Calu3 (cell line): ENCODE measurements around the gene FOXP4. TPM values are rescaled to one million over a fixed set of nuclear protein-coding genes. Genes with fewer than 3 reads are reported as not detected.

ENCODE experiments used
- BruUV-seq: library from RNA; stranded (reverse); fragments of 400-500 nt; replicated peaks from 2 replicates; lab custom pipeline; 2021; lab: Mats Ljungman, UMichigan
- CTCF ChIA-PET: fragments of 300-600 bp; sonication (Branson Sonifier 250); formaldehyde crosslinking; loops from one replicate; lab custom pipeline; 2022; ENCODE audit warnings: antibody characterized with exemption; lab: Charles Lee
- DNase-seq: peaks from one replicate; pipeline ENCODE4 v3.0.0; 2022
- H3K27ac Mint-ChIP-seq: one replicate; pipeline ENCODE4 v1.8.0; 2022; ENCODE audit warnings: mixed read lengths; ENCODE audit not compliant: unreplicated experiment
- H3K27me3 Mint-ChIP-seq: one replicate; pipeline ENCODE4 v1.8.0; 2022; ENCODE audit warnings: mixed read lengths; ENCODE audit not compliant: unreplicated experiment
- H3K36me3 Mint-ChIP-seq: one replicate; pipeline ENCODE4 v1.8.0; 2022; ENCODE audit warnings: mild to moderate bottlenecking, moderate library complexity, mixed read lengths; ENCODE audit not compliant: insufficient read depth, unreplicated experiment
- H3K4me1 Mint-ChIP-seq: one replicate; pipeline ENCODE4 v1.8.0; 2022; ENCODE audit warnings: mild to moderate bottlenecking, low read depth, mixed read lengths; ENCODE audit not compliant: unreplicated experiment
- H3K4me3 Mint-ChIP-seq: one replicate; pipeline ENCODE4 v1.8.0; 2022; ENCODE audit warnings: mild to moderate bottlenecking, low read depth, moderate library complexity, mixed read lengths; ENCODE audit not compliant: unreplicated experiment
- H3K9me3 Mint-ChIP-seq: one replicate; pipeline ENCODE4 v1.8.0; 2022; ENCODE audit warnings: low read depth, mixed read lengths; ENCODE audit not compliant: unreplicated experiment
- intact Hi-C: fragments of 100-400 bp; cut with micrococcal nuclease; formaldehyde crosslinking; loops from one replicate; pipeline ENCODE4 v1.10.0; 2022; ENCODE audit not compliant: unreplicated experiment
- total RNA-seq: library from RNA; stranded (reverse); gene quantifications from 2 replicates; pipeline ENCODE4 v1.2.3, GENCODE V29; 2022
- TF ChIP-seq, protein P1 (sequence below): fragments of 200-600 bp; IDR thresholded peaks from one replicate; pipeline ENCODE4 v1.8.0; 2022; ENCODE audit warnings: antibody characterized with exemption; ENCODE audit not compliant: unreplicated experiment

Gene FOXP4
- total RNA-seq, 1 experiment from 2014 or later = 47.8 TPM

DNA sequence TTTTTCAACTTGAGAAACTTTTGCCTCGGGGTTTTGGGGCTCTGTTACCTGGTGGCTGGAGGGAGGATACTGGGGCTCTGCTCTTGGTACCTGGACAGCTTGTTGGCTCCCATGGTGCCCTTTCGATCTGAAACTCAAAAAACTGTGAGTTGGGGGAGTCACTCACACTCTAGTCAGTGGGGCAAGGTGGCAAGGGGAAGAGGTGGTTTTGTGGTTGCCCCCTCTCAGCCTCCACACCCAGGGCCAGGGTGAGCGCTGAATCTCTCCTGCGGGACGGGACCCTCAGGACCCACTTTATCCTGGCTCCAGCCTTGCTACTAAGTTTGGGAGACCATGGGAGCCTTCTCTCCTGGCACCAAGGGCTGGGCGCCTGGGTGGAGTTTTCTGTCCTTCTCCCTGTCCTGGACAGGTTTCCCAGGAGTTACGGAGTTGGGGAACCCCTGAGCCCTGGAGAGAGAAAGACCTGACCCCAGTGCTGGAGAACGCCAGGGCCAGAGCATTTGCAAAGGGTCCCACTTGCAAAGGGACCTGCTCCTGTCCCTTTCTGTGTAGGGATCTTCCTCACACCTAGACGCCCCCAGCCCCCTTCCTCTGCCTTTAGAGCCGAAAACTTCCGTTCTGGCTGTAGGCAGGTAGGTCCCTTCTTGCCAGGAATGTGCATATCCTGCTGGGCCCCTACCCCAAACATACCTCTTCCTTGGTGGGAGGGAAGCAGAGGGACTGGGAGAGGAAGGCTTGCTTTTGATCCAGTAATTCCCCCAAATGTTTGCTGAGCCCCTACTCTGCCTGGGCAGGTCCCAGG is 2.9 kb downstream of the FOXP4 start:
- intact Hi-C loops = no loop called here
- Mint-ChIP-seq H3K4me1 (peaks cover 11% of the 10 kb centered on the region), H3K27me3 (no peaks in the 10 kb centered on the region), H3K9me3 (no peaks in the 10 kb centered on the region), H3K4me3 (no peak overlapping the region), H3K27ac (no peak overlapping the region), H3K36me3 (peaks cover 33% of the 10 kb centered on the region)
- BruUV-seq = no TSS peak
- CTCF ChIA-PET = no interaction called here
- TF ChIP-seq, protein P1, sequence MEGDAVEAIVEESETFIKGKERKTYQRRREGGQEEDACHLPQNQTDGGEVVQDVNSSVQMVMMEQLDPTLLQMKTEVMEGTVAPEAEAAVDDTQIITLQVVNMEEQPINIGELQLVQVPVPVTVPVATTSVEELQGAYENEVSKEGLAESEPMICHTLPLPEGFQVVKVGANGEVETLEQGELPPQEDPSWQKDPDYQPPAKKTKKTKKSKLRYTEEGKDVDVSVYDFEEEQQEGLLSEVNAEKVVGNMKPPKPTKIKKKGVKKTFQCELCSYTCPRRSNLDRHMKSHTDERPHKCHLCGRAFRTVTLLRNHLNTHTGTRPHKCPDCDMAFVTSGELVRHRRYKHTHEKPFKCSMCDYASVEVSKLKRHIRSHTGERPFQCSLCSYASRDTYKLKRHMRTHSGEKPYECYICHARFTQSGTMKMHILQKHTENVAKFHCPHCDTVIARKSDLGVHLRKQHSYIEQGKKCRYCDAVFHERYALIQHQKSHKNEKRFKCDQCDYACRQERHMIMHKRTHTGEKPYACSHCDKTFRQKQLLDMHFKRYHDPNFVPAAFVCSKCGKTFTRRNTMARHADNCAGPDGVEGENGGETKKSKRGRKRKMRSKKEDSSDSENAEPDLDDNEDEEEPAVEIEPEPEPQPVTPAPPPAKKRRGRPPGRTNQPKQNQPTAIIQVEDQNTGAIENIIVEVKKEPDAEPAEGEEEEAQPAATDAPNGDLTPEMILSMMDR = no peak
- no peak for DNase-seq

DNA sequence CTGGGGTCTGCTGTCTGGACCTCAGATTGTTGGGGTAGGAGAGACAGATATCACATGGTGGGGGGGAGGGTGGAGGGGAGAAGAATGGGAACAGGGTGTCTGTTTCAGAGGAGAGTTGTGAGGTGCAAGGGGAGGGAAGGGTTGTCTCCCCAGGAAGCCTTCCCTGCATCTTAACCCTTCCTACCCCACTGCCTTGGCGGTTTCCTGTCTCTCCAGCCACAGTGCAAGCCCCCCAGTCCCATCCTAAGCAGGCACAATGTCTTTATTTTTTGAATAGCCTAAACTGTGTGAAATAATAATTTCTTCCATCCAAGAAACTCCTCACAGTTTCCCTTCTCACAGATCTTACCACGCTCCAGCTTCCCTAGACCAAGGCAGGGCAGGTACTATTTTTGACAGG is 3.5 kb downstream of the FOXP4 start:
- DNase-seq = no peak
- CTCF ChIA-PET = no interaction called here
- Mint-ChIP-seq H3K27ac (no peak overlapping the region), H3K36me3 (peaks cover 33% of the 10 kb centered on the region), H3K27me3 (no peaks in the 10 kb centered on the region), H3K4me3 (no peak overlapping the region), H3K4me1 (peaks cover 8% of the 10 kb centered on the region), H3K9me3 (no peaks in the 10 kb centered on the region)
- TF ChIP-seq, protein P1 = no peak
- BruUV-seq = no TSS peak
- intact Hi-C loops = no loop called here

DNA sequence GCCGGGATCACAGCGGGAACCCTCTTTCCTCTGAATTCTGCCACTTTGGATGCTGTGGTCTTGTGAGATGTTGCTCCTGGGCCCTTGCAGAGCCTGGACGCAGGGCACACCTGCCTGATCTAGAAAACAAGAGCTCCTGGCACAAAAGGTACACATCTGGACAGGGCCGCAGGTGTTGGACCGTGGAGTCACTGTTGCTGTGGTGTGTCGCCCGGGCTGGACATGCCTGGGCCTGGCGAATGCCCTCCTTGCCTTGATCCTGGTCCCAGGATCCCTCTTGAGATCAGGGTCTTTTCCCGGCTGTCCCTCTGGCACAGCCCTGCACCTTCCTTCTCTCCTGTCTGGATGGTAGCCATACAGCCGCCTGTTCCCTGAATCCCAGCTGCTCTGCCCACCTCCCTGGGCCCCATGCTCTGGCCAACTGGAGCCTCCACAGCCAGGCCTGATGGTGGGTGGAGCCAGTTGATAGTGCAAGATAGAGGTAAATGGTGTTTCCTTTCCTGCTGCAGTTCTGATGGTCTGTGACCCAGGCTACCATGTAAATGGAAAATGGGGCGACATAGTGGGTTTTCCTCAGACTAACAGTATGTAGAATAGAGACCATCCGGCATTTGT is 5.0 kb downstream of the FOXP4 start:
- TF ChIP-seq, protein P1 = no peak
- CTCF ChIA-PET = no interaction called here

DNA sequence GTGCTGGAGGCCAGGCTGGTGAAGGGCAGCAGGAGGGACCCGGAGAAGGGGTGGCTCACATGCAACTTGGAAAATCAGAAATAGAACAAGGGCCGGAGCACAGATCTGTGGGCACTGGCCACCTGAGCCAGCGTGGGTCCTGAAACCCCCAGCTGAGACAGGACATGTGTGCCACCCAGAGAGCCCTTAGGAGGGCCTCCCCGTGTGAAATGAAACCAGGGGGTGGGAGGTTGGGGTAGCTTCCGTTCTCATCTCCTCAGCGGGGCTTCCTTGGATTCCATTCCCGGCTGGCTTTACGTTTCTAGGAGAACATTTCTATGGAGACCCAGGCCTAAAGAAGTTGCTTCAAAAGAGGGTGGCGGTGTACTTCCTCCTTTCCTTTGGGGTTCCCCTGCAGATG is 5.7 kb downstream of the FOXP4 start:
- no peak overlapping the region for H3K27ac Mint-ChIP-seq
- H3K4me1 Mint-ChIP-seq = no peaks in the 10 kb centered on the region

More for the DNA sequence above, 5.0 kb downstream of the FOXP4 start:
- Mint-ChIP-seq H3K4me1 (no peaks in the 10 kb centered on the region), H3K4me3 (no peak overlapping the region), H3K36me3 (peaks cover 21% of the 10 kb centered on the region), H3K27me3 (no peaks in the 10 kb centered on the region), H3K27ac (no peak overlapping the region), H3K9me3 (no peaks in the 10 kb centered on the region)
- intact Hi-C loops = no loop called here
- DNase-seq = no peak
- BruUV-seq = no TSS peak

More for the DNA sequence above, 5.7 kb downstream of the FOXP4 start:
- Mint-ChIP-seq H3K27me3 (no peaks in the 10 kb centered on the region), H3K4me3 (no peak overlapping the region), H3K36me3 (peaks cover 14% of the 10 kb centered on the region), H3K9me3 (no peaks in the 10 kb centered on the region)
- no peak for DNase-seq
- CTCF ChIA-PET = no interaction called here
- TF ChIP-seq, protein P1 = no peak
- BruUV-seq = no TSS peak
- intact Hi-C loops = no loop called here
